GM19351 (cell line): ENCODE results near the gene ANKMY2.
"Not testable (repeated sequence)": the region's sequence is repeated elsewhere in the genome, so short reads cannot be mapped to it uniquely, and the experiment has no call there.

Experiments used
- ATAC-seq: cut with Tn5 transposase; IDR thresholded peaks from one replicate; pipeline ENCODE4 v1.9.1; 2021; ENCODE audit warnings: mild to moderate bottlenecking, moderate library complexity; ENCODE audit not compliant: unreplicated experiment

Gene ANKMY2

GRCh38 chr7:16659854-16660497, 14.4 kb upstream of the ANKMY2 start:
- not testable (repeated sequence) for ATAC-seq

DNA sequence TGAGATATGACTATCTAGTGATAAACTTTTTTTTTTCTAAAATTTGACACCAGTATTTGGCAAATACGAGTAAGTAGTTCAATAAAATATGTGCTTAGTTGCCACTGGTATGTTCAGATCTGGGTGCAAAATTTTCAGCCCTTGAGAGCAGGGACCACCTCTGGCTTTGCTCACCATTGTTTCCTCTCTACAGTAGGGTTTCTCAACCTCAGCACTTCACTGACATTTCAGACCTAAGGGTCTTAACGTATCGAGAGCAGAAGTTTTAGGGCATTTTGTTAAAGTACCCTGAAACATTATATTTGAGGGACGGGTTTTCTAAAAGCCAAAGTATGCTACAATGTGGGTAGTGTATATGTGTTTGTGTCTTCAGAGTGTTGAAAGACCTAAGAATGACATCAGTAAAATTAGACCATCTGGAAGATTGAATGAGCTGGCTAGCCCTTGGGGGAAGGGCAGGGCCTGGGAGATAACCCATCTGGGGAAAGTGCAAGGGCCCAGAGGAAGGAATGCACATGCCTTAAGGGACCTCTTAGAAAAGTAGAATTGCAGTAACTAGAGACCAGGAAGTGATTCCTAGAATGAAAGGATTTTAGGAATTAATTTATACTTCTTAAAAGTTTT, 12.2 kb upstream of the ANKMY2 start:
- no peak for ATAC-seq

DNA sequence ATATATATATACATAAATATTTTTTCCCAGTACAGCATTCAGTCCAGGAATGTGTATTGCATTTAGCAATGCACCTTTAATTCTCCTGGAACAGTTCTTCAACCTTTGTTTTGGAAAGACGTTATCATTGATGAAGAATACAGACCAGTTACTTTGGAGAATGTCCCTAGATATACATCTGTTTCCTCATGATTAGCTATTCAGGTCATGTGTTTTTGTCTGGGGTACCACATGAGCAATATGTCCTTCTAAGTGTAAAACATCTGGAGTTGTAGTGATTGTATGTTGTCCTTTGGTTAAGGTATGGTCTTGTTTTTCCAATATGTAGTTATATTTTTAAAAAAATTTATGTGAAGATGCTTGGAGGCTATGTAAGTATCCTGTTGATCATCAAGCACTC, 10.6 kb upstream of the ANKMY2 start:
- ATAC-seq, result no peak

- no peak for ATAC-seq
Observed at GRCh38 chr7:16655394-16655793, 9.8 kb upstream of the ANKMY2 start.

DNA sequence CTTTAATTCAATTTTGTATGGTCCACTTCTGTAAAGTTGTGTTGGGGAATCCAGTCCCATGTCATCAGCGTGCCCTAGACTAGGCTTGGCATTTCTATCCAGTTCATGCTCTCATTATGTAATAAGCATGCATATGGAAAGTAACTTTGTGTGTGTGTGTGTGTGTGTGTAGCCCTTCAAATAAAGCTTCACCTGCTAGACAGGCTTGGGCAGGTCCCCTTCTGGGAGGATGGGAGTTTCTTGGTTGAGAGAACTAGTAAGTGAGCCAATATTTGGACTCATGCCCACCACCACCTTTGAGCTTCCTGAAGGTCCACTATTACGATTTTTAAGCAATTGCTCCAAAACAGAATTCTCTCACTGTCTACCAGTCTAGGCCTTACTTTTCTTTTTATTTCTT, 7.3 kb upstream of the ANKMY2 start:
- ATAC-seq, result no peak

GRCh38 chr7:16652240-16652583, 6.7 kb upstream of the ANKMY2 start:
- ATAC-seq, result no peak

GRCh38 chr7:16651396-16652239, 6.1 kb upstream of the ANKMY2 start:
- no peak for ATAC-seq

- no peak for ATAC-seq
Observed at GRCh38 chr7:16650266-16650665, 4.7 kb upstream of the ANKMY2 start.

DNA sequence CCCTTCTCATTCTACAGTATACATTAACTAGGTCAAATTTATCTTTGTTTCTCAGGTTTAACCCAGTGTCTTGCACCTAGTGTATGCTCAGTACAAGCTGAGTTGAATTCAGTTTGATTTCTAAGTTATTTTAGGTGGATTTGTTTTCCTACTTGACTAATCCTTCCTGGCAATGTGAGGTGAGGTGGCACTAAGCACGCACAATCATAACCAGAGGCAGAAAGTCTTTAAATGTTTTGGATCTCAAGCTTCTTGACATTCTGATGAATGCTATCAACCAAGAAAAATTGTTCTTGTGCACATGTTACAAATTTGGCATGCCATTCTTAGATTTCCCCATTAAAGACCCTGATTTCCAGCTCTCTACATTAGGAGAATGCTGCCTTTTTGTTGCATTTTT, 3.6 kb upstream of the ANKMY2 start:
- ATAC-seq, result no peak

- ATAC-seq, result no peak
Observed at GRCh38 chr7:16648551-16648950, 3.0 kb upstream of the ANKMY2 start.

GRCh38 chr7:16647435-16647960, 1.9 kb upstream of the ANKMY2 start:
- ATAC-seq, result no peak

- peak; percentile 3 for ATAC-seq
Observed at GRCh38 chr7:16646472-16647072, 1.0 kb upstream of the ANKMY2 start.

DNA sequence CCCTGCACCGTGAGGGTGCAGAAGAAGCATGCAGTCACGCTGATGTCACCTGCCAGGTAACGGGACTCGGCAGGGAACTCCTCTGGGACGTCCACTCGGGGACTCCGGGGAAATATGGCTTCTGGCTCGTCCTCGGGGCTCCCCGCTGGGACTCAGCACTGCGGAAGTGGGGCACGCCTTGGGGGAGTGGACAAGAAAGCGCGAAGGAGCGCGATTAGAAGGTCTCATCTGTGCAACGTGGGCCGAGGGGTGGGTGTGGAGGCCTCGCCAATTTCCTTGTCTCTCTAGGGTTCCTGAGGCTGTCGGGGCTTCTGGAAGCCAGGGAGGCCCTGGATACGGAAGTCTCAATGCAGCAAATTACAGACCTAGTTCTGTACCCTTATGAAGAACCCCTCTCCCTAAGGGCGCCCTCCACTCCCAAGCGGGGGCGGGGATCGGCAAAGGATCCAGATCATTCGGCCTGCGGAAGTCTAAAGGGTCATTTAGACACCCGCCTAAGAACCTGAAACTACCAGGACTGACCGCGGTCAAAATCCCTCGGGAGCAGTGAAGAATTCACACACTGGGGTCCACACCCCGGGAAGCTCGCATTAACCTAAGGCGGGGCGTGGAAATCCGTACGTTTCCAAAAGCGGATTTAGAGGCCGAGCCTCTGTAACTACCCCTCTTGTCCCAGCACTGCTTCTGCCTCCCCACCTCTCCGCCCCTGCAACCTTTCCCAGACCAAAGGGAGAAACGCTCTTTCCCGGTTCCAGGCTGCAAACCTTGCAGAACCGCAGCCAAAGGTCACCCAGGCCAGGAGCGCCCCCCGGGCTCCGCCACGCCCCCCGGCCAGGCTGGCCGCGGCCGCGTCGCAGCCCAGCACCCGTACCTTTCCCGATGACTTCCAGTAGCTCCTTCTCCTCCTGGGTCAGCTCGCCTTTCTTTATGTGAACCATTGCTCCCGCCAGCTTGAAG, 640 bp downstream of the ANKMY2 start:
- peak; percentile 10 for ATAC-seq

DNA sequence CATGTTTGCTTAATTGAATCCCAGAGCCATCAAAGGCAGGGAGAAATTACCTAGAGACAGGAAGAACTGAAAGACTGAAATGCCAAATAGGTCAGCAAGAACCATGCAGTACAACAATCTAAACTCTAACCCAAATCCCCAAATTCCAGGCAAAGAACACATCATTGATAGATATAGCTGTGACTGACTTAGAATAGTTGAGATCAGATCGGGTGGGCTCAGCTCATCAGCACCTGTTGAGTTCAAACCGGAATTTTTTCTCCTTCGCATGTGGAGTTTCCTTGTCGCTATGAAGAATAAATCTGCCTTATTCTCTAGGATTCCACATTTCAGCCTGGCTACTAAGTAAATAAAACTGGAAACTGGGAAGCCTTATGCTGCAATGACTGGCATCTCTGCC, 1.4 kb downstream of the ANKMY2 start:
- ATAC-seq, result no peak

DNA sequence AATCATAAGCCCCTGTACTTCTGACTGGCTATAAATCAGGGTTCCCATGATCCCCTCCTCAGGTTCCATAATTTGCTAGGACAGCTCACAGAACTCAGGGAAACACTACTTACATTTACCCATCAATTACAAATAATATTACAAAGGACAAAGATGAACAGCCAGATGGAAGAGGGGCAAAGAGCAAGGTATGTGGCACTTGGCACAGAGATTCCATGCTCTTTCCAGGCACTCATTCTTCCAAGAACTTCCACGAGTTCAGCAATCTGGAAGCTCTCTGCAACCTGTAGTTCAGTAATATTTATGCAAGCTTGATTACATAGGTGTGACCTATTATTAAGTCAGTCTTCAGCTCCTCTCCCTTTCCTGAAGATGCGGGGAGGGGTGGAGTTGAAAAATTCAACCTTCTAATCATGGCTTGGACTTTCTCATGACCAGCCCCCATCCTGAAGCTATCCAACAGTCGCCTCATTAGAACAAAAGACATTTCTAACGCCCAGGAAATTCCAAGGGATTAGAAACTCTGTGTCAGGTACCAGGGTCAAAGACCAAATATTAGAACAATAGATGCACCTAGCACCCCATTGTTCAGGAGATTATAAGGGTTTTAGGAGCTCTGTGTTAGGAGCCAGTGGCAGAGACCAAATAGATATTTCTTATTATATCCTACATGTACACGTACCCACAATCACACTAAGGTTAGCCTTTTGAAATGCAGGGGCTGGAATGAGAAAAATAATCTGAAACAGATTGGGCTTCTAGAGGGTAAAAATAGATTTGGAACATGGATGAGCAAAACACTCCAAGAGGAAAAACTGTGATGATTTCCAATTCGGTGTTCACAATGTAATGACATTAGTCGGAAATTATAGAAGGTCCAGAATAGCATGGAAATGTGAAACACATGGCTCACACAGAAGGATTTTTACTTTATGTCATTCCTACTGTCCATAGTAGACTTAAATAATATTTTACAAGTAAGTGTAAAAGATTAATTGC, 7.0 kb downstream of the ANKMY2 start:
- no peak for ATAC-seq

- no peak for ATAC-seq
Observed at GRCh38 chr7:16637379-16637778, 8.2 kb downstream of the ANKMY2 start.

DNA sequence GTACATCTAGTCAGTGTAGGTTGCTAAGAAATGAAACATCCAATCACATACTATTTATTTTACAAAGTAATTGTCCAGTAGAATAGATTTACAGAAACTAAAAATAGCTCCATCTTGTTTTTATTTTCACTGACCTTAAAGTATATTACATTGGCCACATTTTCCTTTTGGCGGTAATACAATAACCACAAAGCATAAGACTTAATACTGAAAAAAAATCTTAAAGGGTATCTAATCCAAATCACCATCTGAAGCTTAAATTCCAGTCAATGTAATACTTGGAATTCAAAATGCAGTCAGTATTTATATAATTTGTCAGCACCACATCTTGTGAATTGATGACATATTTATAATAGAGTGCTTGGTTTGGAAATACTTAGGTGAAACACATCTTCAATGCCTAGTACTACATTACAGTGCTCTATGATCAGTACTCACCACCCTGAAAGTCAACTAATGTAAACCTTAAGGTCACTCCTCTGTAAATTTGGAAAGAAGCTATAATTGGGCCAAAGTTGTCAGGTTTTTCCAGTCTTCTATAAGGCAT, 8.9 kb downstream of the ANKMY2 start:
- no peak for ATAC-seq

DNA sequence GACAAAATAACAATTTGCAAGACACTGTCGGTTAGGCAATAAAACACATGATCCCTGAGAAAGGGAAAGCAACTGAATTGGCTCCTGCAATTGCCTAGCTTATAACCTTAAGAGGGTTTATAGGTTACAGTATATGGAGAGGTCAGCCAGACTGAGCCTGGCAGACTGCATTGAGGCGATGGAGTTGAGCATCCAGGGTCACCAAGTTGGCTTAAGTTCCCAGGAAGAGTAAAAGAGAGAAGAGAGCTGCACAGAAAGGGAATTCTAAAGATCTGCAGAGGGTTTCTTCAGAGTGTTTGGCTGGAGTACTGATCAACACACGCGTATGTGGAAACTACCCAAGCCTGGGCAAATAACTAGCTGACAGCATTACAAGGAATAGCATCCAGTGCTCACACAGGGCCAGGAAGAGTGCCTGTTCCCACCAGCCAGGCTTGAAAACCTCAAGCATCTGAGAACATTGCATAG, 11.2 kb downstream of the ANKMY2 start:
- ATAC-seq, result no peak

DNA sequence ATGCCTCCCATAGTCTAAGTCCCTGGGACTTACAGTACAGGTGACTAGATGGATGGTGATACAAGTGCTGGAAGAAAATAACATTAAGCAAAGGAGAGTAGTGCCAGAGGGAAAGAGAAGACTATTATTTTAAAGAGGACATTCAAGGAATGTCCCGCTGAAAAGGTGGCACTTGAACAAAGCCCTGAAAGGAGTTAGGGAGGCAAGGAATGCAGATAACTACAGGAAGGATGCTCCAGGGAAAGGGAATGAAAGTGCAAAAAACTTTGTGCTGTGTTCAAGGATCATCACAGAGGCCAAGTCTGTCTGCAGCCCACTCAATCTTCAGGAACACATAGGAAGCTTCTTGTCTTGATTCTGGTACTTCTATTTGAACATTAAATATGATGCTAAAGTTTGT, 14.9 kb downstream of the ANKMY2 start:
- ATAC-seq, result no peak
